MM.1S (cell line): ENCODE measurements around the gene KRT6C.

ENCODE experiments used
- DNase-seq: peaks from one replicate; pipeline ENCODE4 v3.0.0-alpha.2; 2015
- H2AFZ ChIP-seq: fragments of 300-600 bp; sonication (generic); 2 replicates; pipeline ENCODE4 v1.6.0; 2016; ENCODE audit warnings: antibody characterized with exemption, low read length
- H3F3A ChIP-seq: fragments of 300-600 bp; sonication (generic); 2 replicates; pipeline ENCODE4 v1.6.1; 2016; ENCODE audit warnings: mild to moderate bottlenecking, antibody characterized with exemption, low read length, moderate library complexity, mixed read lengths; ENCODE audit not compliant: insufficient read depth
- H3K27ac ChIP-seq: fragments of 300-600 bp; sonication (generic); 2 replicates; pipeline ENCODE4 v1.5.1; 2016; ENCODE audit warnings: mild to moderate bottlenecking, low read length
- H3K27me3 ChIP-seq: fragments of 300-600 bp; sonication (generic); replicated peaks from 2 replicates; pipeline ENCODE4 v1.6.0; 2016; ENCODE audit warnings: low read length; ENCODE audit not compliant: insufficient read depth
- H3K36me3 ChIP-seq: fragments of 300-600 bp; sonication (generic); replicated peaks from 2 replicates; pipeline ENCODE4 v1.6.1; 2016; ENCODE audit warnings: mild to moderate bottlenecking, low read length, mixed read lengths; ENCODE audit not compliant: insufficient read depth
- H3K4me1 ChIP-seq: fragments of 300-600 bp; sonication (generic); 2 replicates; pipeline ENCODE4 v1.6.1; 2016; ENCODE audit warnings: low read length, mixed read lengths
- H3K4me2 ChIP-seq: fragments of 300-600 bp; sonication (generic); 2 replicates; pipeline ENCODE4 v1.6.0; 2016; ENCODE audit warnings: low read depth, low read length
- H3K4me3 ChIP-seq: fragments of 300-600 bp; sonication (generic); 2 replicates; pipeline ENCODE4 v1.5.1; 2016; ENCODE audit warnings: low read length, mixed read lengths
- H3K79me2 ChIP-seq: fragments of 300-600 bp; sonication (generic); 2 replicates; pipeline ENCODE4 v1.6.1; 2016; ENCODE audit warnings: mixed run types, low read length, mixed read lengths
- H3K9ac ChIP-seq: fragments of 300-600 bp; sonication (generic); 2 replicates; pipeline ENCODE4 v1.6.1; 2016; ENCODE audit warnings: low read length, mixed read lengths
- H3K9me2 ChIP-seq: fragments of 300-600 bp; sonication (generic); replicated peaks from 2 replicates; pipeline ENCODE4 v1.6.1; 2016; ENCODE audit warnings: mild to moderate bottlenecking, low read length, mixed read lengths; ENCODE audit not compliant: insufficient read depth
- H3K9me3 ChIP-seq: fragments of 300-600 bp; sonication (generic); replicated peaks from 2 replicates; pipeline ENCODE4 v1.6.1; 2016; ENCODE audit warnings: mild to moderate bottlenecking, low read length, mixed read lengths; ENCODE audit not compliant: insufficient read depth
- H4K20me1 ChIP-seq: fragments of 300-600 bp; sonication (generic); 2 replicates; pipeline ENCODE4 v1.6.1; 2016; ENCODE audit warnings: mild to moderate bottlenecking, low read length, moderate library complexity, mixed read lengths; ENCODE audit not compliant: insufficient read depth
- CTCF ChIP-seq: fragments of 300-600 bp; sonication (generic); IDR thresholded peaks from 2 replicates; pipeline ENCODE4 v1.5.1; 2016; ENCODE audit warnings: antibody characterized with exemption, low read length, mixed read lengths
- EZH2 ChIP-seq: fragments of 300-600 bp; sonication (generic); optimal IDR thresholded peaks from 2 replicates; pipeline ENCODE3; 2017; ENCODE audit warnings: low read depth, mild to moderate bottlenecking, antibody characterized with exemption, low read length, mixed read lengths
- EZH2phosphoT487 ChIP-seq: fragments of 300-600 bp; sonication (generic); IDR thresholded peaks from 2 replicates; pipeline ENCODE4 v1.6.1; 2018; ENCODE audit warnings: antibody characterized with exemption, low read length

KRT6C gene

GRCh38 chr12:52418576-52419110, 55.0 kb downstream of the KRT6C start:
- no peak overlapping the region for H3K4me3 ChIP-seq
- H3K79me2 ChIP-seq = no peaks in the 10 kb centered on the region
- H3F3A ChIP-seq = no peaks in the 10 kb centered on the region
- H3K4me1 ChIP-seq = no peaks in the 10 kb centered on the region
- H3K4me2 ChIP-seq = no peak overlapping the region
- TF ChIP-seq EZH2 (no peak), CTCF (no peak), EZH2phosphoT487 (no peak)
- no peaks in the 10 kb centered on the region for H4K20me1 ChIP-seq
- H3K9me2 ChIP-seq = no peaks in the 10 kb centered on the region
- no peak overlapping the region for H2AFZ ChIP-seq
- H3K27ac ChIP-seq = no peak overlapping the region
- peaks cover 13% of the 10 kb centered on the region; the same call in 1 of the 2 replicates for H3K27me3 ChIP-seq
- no peaks in the 10 kb centered on the region for H3K36me3 ChIP-seq
- DNase-seq = no peak
- no peak overlapping the region for H3K9ac ChIP-seq
- H3K9me3 ChIP-seq = no peaks in the 10 kb centered on the region
